ENCODE results near the gene MTHFR. TPM values are rescaled to one million over a fixed set of nuclear protein-coding genes. Genes with fewer than 3 reads are reported as not detected.

MTHFR gene
- total RNA-seq, 2 donors from 2014 or later: 38.5 to 53.9 TPM

DNA sequence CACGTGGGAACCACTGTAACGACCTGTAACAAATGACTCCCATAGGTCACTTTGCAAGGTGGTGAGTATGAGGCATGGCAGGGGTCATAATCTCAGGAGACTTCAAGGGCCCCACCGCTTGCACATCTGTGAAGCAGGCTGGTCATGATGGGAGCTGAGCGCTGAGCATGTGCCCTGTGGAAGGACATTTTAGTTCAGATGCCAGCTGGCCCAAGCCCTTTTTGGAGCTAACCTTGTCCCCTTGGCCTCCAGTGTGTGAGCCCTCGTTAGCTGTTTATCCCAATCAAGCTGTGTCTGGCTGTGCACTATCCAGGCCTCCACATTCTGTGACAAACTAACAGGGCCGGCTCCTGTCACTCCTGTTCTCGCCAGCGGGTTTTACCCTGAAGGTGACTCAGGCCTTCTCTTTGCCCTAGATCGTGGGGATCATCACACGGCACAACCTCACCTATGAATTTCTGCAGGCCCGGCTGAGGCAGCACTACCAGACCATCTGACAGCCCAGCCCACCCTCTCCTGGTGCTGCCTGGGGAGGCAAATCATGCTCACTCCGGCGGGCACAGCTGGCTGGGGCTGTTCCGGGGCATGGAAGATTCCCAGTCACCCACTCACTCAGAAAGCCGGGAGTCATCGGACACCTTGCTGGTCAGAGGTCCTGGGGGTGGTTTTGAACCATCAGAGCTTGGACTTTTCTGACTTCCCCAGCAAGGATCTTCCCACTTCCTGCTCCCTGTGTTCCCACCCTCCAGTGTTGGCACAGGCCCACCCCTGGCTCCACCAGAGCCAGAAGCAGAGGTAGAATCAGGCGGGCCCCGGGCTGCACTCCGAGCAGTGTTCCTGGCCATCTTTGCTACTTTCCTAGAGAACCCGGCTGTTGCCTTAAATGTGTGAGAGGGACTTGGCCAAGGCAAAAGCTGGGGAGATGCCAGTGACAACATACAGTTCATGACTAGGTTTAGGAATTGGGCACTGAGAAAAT, 34.3 kb upstream of the MTHFR start:
- H3K4me3 ChIP-seq: no peak overlapping the region
- H3K4me1 ChIP-seq: peaks cover 0 to 44% of the 10 kb centered on the region in 2 donors
- TF ChIP-seq, protein P1, sequence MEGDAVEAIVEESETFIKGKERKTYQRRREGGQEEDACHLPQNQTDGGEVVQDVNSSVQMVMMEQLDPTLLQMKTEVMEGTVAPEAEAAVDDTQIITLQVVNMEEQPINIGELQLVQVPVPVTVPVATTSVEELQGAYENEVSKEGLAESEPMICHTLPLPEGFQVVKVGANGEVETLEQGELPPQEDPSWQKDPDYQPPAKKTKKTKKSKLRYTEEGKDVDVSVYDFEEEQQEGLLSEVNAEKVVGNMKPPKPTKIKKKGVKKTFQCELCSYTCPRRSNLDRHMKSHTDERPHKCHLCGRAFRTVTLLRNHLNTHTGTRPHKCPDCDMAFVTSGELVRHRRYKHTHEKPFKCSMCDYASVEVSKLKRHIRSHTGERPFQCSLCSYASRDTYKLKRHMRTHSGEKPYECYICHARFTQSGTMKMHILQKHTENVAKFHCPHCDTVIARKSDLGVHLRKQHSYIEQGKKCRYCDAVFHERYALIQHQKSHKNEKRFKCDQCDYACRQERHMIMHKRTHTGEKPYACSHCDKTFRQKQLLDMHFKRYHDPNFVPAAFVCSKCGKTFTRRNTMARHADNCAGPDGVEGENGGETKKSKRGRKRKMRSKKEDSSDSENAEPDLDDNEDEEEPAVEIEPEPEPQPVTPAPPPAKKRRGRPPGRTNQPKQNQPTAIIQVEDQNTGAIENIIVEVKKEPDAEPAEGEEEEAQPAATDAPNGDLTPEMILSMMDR (IDR thresholded peaks at IDR 0.05): no peak
- no peaks in the 10 kb centered on the region for H3K27me3 ChIP-seq
- DNase-seq (ENCODE audit: low spot score): no peak
- no peaks in the 10 kb centered on the region for H3K9me3 ChIP-seq
- H3K27ac ChIP-seq: peak overlapping the region; percentile 85 to 92
- peaks cover 72% of the 10 kb centered on the region for H3K36me3 ChIP-seq

DNA sequence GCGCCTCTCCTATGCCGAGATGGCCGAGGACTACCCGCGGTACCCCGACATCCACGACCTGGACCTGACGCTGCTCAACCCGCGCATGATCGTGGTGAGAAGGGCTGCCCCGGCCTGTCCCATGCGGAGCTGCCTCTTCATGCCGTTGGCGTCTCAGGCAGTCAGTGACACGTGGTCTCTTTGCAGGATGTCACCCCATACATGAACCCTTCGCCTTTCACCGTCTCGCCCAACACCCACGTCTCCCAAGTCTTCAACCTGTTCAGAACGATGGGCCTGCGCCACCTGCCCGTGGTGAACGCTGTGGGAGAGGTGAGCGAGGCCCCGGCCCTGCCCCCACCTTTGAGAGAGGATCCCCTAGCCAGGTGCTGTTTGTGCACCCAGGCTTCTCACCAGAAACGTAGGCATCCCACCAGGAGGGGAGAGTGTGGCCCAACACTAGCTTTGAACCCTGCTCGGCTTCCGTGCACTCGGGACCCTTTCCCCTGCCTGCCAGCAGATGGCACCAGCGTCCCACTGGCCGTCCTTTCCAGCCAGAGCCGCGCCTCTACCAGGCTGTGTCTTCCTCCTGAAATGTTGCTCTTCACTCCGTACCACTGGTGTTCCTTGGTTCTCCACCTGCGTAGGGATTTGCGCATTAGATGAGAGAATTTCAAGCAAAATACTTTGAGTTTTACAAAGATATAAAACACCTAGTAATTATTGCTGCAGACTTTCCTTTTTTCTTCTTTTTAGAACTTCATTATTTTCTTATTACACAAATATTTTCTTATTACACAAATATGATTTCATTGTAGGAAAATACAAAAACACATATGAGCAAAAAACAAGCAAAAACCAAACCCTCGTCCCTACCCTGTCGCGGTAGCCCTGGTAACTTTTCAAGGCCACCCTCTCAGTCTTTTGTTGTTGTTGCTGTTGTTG, 32.8 kb upstream of the MTHFR start:
- Histone ChIP-seq H3K27ac (peak overlapping the region; percentile 85 to 92), H3K4me1 (peaks cover 0 to 44% of the 10 kb centered on the region in 2 donors), H3K27me3 (no peaks in the 10 kb centered on the region), H3K4me3 (no peak overlapping the region), H3K9me3 (no peaks in the 10 kb centered on the region), H3K36me3 (peaks cover 85% of the 10 kb centered on the region)
- TF ChIP-seq, protein P1 (IDR thresholded peaks at IDR 0.05): peak; percentile 94 to 99
- no peak for DNase-seq (ENCODE audit: low spot score)

DNA sequence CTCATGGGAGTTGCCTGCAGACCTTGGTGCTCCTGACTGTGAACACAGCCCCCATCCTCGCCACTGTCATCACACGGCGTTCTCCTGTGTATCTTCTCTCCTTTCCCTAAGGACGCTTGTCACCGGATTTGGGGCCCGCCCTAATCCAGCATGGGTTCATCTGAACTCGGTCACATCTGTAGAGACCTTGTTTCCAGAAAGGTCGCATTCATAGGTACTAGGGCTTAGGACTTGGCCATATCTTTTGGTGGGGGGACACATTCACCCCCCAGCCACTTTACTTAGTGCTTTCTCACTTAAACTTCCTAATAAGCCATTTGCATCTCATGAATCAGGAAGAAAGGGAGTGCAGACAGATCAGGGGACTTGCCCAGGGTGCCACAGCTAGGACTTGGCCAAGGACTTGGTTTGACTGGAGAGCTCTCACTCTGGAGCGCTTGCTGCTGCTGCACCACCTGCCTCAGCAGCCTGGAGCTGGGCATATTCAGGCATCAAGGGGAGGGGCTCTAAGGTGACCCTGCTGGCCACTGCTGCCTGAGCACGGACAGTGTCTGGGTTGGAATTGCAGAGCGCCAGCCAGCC, 32.1 kb upstream of the MTHFR start:
- TF ChIP-seq, protein P1 (IDR thresholded peaks at IDR 0.05): no peak
- DNase-seq (ENCODE audit: low spot score): no peak
- H3K4me1 ChIP-seq: peaks cover 0 to 38% of the 10 kb centered on the region in 2 donors
- H3K27me3 ChIP-seq: no peaks in the 10 kb centered on the region
- no peaks in the 10 kb centered on the region for H3K9me3 ChIP-seq
- H3K36me3 ChIP-seq: peaks cover 91% of the 10 kb centered on the region
- no peak overlapping the region for H3K27ac ChIP-seq
- H3K4me3 ChIP-seq: no peak overlapping the region

DNA sequence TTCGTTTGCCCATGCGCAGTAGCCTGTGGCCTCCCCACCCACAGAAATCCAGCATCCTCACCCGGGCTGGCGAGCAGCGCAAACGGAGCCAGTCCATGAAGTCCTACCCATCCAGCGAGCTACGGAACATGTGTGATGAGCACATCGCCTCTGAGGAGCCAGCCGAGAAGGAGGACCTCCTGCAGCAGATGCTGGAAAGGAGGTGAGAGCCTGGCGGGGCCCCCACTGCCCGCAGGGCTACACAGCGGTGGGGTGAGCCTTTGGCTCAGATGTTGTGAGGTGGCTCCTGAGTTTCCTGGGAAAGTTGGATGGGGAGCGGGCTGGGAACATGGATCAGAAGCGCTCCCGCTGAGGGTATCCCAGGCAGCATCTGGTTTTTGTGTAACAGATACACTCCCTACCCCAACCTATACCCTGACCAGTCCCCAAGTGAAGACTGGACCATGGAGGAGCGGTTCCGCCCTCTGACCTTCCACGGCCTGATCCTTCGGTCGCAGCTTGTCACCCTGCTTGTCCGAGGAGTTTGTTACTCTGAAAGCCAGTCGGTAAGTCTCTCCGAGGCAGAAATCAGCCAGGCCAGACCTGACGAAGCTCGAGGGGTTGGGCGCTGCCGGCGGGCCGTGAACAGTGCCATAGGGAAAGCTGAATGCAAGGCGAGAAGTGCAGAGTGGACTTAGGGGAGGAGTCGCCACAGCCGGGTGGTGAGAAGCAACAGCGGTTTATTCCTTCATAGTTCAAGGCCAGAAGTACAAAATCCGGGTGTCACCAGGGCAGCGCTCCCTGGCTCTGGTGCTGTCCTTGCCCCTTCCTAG, 31.4 kb upstream of the MTHFR start:
- no peak for DNase-seq (ENCODE audit: low spot score)
- TF ChIP-seq, protein P1 (IDR thresholded peaks at IDR 0.05): no peak
- H3K9me3 ChIP-seq: no peaks in the 10 kb centered on the region
- peaks cover 0 to 31% of the 10 kb centered on the region in 2 donors for H3K4me1 ChIP-seq
- H3K27me3 ChIP-seq: no peaks in the 10 kb centered on the region
- H3K27ac ChIP-seq: no peak overlapping the region
- no peak overlapping the region for H3K4me3 ChIP-seq
- peaks cover 94% of the 10 kb centered on the region for H3K36me3 ChIP-seq
